ENCODE results near the gene MCU. TPM values are rescaled to one million over a fixed set of nuclear protein-coding genes. Genes with fewer than 3 reads are reported as not detected.

The MCU gene
- total RNA-seq, 1 experiment from 2014 or later = 37.2 TPM

DNA sequence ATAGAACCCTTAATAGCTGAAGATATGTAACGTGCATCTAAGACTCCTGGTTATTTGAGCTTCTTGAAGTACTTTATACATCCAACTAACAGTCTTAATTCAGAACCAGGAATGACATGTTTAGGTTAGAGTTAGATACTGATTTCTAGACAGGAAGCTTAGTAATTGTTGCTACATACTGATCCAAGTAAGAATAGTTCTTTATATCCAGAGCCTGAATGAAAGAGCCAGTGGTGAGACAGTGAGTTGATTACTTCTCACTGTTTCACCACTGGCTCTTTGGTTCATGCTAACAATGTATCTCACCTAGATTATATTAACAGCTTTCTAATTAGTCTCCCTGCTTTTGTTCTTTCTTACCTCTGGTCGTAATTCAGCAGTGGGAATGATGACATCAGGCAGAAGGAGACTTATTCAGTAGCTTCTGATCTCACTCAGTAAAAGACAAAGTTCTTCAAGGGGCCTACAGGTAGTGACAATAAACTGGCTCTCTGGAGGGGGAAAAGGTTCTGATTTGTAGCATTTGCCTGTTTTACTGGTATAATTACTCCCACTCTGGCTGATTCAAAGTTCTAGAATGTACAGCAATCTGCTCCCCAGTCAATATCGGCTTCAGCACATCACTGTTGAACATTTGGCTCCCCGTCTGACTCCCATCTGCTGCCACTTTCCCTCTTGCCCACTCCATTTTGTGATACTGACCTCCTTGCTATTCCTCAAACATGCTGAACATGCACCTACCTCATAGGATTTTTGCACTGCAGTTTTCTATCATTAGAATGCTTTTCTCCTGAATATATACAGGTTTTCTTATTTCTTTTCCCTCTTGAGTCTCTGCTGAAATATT, 29.1 kb downstream of the MCU start:
- Mint-ChIP-seq H3K4me3 (no peak overlapping the region), H3K27ac (no peak overlapping the region), H3K9me3 (peaks cover 4% of the 10 kb centered on the region; the same call in 1 of the 2 replicates), H3K4me1 (peaks cover 17% of the 10 kb centered on the region), H3K27me3 (ENCODE audit: low read depth) (no peaks in the 10 kb centered on the region), H3K36me3 (peaks cover 6% of the 10 kb centered on the region)
- ChIA-PET POLR2A (no interaction called here), CTCF (interaction anchor here (1.0 kb wide), 1 partner anchor 113 kb away, joined by 3 read pairs; no protein-coding TSS in a partner anchor)
- ATAC-seq (no peak), DNase-seq (ENCODE audit: low spot score) (no peak)
- TF ChIP-seq FOXK1 (CRISPR knock-in tag; IDR thresholded peaks at IDR 0.05) (no peak), CREB1 (CRISPR knock-in tag; IDR thresholded peaks at IDR 0.05) (no peak), ZNF512 (CRISPR knock-in tag; IDR thresholded peaks at IDR 0.05; ENCODE audit: borderline replicate concordance) (no peak), NFATC4 (CRISPR knock-in tag; IDR thresholded peaks at IDR 0.05) (no peak), MLX (CRISPR knock-in tag; IDR thresholded peaks at IDR 0.05) (no peak), SP1 (CRISPR knock-in tag; conservative IDR thresholded peaks at IDR 0.05) (no peak), STAT6 (CRISPR knock-in tag; conservative IDR thresholded peaks at IDR 0.05; ENCODE audit: low read depth) (no peak), RORB (CRISPR knock-in tag; IDR thresholded peaks at IDR 0.05) (no peak), ESRRA (CRISPR knock-in tag; IDR thresholded peaks at IDR 0.05; ENCODE audit: borderline replicate concordance) (no peak), ZNF317 (CRISPR knock-in tag; IDR thresholded peaks at IDR 0.05; ENCODE audit: borderline replicate concordance, low read depth) (no peak), SMAD4 (CRISPR knock-in tag; IDR thresholded peaks at IDR 0.05) (no peak), NR3C1 (CRISPR knock-in tag; conservative IDR thresholded peaks at IDR 0.05; ENCODE audit: low read depth) (no peak), FOXP1 (CRISPR knock-in tag; IDR thresholded peaks at IDR 0.05; ENCODE audit: borderline replicate concordance) (no peak), MYBL2 (CRISPR knock-in tag; IDR thresholded peaks at IDR 0.05) (no peak), ATF3 (CRISPR knock-in tag; conservative IDR thresholded peaks at IDR 0.05) (no peak)
- TF ChIP-seq, protein P1, sequence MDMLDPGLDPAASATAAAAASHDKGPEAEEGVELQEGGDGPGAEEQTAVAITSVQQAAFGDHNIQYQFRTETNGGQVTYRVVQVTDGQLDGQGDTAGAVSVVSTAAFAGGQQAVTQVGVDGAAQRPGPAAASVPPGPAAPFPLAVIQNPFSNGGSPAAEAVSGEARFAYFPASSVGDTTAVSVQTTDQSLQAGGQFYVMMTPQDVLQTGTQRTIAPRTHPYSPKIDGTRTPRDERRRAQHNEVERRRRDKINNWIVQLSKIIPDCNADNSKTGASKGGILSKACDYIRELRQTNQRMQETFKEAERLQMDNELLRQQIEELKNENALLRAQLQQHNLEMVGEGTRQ (CRISPR knock-in tag; IDR thresholded peaks at IDR 0.05) = no peak

DNA sequence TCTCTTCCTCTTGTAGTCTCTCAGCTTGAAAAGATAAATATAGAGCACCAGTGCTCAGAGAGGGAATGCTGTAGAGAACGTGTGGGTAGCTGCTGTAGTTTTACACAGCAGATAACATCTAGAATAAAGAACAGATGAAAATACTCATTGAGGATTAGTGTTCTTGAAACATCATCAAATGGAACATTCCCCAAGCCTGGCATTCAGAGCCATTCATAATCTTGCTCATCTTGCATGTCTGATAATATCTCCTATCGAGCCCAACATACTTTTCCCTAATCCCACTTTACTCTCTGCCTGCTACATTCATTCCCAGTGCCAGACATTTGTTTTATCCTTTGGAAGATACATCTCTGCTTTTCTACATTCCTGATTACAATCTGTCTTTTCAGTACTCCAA, 35.2 kb downstream of the MCU start:
- Mint-ChIP-seq H3K27me3 (ENCODE audit: low read depth) (no peaks in the 10 kb centered on the region), H3K4me1 (peaks cover 6% of the 10 kb centered on the region), H3K9me3 (peaks cover 4% of the 10 kb centered on the region; the same call in 1 of the 2 replicates), H3K27ac (no peak overlapping the region), H3K36me3 (peaks cover 6% of the 10 kb centered on the region), H3K4me3 (no peak overlapping the region)
- no peak for ATAC-seq
- DNase-seq (ENCODE audit: low spot score) = no peak
- CTCF ChIA-PET = no interaction called here
- POLR2A ChIA-PET = no interaction called here
- TF ChIP-seq PRRX2 (CRISPR knock-in tag; IDR thresholded peaks at IDR 0.05) (no peak), ZNF532 (CRISPR knock-in tag; IDR thresholded peaks at IDR 0.05; ENCODE audit: borderline replicate concordance) (no peak), TEAD4 (CRISPR knock-in tag; IDR thresholded peaks at IDR 0.05) (no peak), NR3C1 (CRISPR knock-in tag; conservative IDR thresholded peaks at IDR 0.05; ENCODE audit: low read depth) (no peak), STAT6 (CRISPR knock-in tag; conservative IDR thresholded peaks at IDR 0.05; ENCODE audit: low read depth) (no peak), TP53 (CRISPR knock-in tag; IDR thresholded peaks at IDR 0.05) (no peak), ATF1 (CRISPR knock-in tag; IDR thresholded peaks at IDR 0.05) (no peak)
